Activated CD8-positive, alpha-beta T cell treated with anti-CD3 and anti-CD28 coated beads for 36 hours (primary cell): Measurements from ENCODE around the gene TOP1. TPM values are rescaled to one million over a fixed set of nuclear protein-coding genes. Genes with fewer than 3 reads are reported as not detected.
A peak's percentile ranks its signal among the peaks of the same experiment; 100 is the strongest.

Experiments used
- ATAC-seq: fragments of 200-7000 bp; cut with Tn5 transposase; one replicate; pipeline ENCODE4 v1.10.0; 2021; ENCODE audit warnings: mild to moderate bottlenecking, moderate library complexity
- CTCF ChIA-PET: fragments of 350-600 bp; sonication (Branson Sonifier 250); formaldehyde crosslinking; loops from one replicate; lab custom pipeline; 2021; ENCODE audit warnings: antibody characterized with exemption; lab: Charles Lee
- POLR2A ChIA-PET: fragments of 350-600 bp; sonication (Branson Sonifier 250); formaldehyde crosslinking; loops from one replicate; lab custom pipeline; 2021; ENCODE audit warnings: antibody characterized with exemption; lab: Charles Lee
- DNase-seq: peaks from one replicate; pipeline ENCODE4 v3.0.0-alpha.2; 2020
- H3K27ac Mint-ChIP-seq: one replicate; pipeline ENCODE4 v1.8.0; 2021; ENCODE audit warnings: mild to moderate bottlenecking, mixed read lengths
- H3K27me3 Mint-ChIP-seq: one replicate; pipeline ENCODE4 v1.8.0; 2021; ENCODE audit warnings: mixed read lengths
- H3K36me3 Mint-ChIP-seq: one replicate; pipeline ENCODE4 v1.8.0; 2021; ENCODE audit warnings: low read depth, mixed read lengths
- H3K4me1 Mint-ChIP-seq: one replicate; pipeline ENCODE4 v1.8.0; 2021; ENCODE audit warnings: low read depth, mixed read lengths
- H3K4me3 Mint-ChIP-seq: one replicate; pipeline ENCODE4 v1.8.0; 2021; ENCODE audit warnings: mild to moderate bottlenecking, moderate library complexity, mixed read lengths
- H3K9me3 Mint-ChIP-seq: one replicate; pipeline ENCODE4 v1.8.0; 2021; ENCODE audit warnings: mixed read lengths
- intact Hi-C: fragments of 100-400 bp; cut with micrococcal nuclease; formaldehyde crosslinking; loops from one replicate; pipeline ENCODE4 v1.10.0; 2022
- total RNA-seq, 2 experiments: library from RNA; stranded (reverse); gene quantifications; one replicate each; pipeline ENCODE4 v1.2.3, GENCODE V29; 2021
- TF ChIP-seq, protein P1 (sequence below): fragments of 200-600 bp; IDR thresholded peaks from one replicate; pipeline ENCODE4 v1.8.0; 2022; ENCODE audit warnings: antibody characterized with exemption, mild to moderate bottlenecking

The TOP1 gene
- total RNA-seq, 2 experiments from 2014 or later: 81.0 to 81.1 TPM

DNA sequence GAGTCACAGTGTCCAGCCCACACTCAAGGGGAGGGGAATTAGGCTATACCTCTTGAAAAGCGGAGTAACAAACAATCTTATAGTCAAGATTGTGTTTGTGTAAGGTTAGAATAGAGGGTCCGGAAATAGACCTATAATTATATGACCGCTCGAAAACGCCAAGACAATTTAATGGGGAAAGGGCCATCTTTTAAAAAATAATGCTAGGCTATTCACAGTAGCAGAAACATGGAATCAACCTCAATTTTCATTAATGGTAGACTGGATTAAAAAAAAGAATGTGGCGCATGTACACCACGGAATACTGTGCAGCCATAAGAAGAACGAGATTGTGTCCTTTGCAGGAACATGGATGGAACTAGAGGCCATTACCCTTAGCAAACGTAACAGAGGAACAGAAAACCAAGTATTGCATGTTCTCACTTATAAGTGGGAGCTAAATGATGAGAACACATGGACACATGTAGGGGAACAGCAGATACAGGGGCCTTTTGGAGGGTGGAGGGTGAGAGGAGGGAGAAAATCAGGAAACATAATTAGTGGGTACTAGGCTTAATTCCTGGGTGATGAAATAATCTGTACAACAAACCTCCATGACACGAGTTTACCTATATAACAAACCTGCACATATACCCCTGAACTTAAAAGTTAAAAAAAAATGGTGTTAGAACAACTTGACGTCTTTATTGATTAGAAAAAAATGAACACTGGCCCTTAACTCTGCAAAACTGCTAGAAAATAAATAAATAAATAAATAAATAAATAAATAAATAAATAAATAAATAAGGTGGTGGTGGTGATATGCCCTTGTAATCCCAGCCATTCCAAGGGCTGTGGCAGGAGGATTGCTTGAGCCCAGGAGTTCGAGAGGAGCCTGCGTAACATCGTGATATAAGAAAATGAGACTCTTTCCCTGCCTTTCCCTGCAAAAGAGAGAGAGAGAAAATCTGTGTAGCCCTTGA is 30.3 kb downstream of the TOP1 start:
- intact Hi-C loops: no loop called here
- Mint-ChIP-seq H3K9me3 (peaks cover 3% of the 10 kb centered on the region), H3K27ac (no peak overlapping the region), H3K36me3 (peaks cover 63% of the 10 kb centered on the region), H3K4me1 (peaks cover 58% of the 10 kb centered on the region), H3K27me3 (no peaks in the 10 kb centered on the region), H3K4me3 (no peak overlapping the region)
- DNase-seq: no peak
- TF ChIP-seq, protein P1, sequence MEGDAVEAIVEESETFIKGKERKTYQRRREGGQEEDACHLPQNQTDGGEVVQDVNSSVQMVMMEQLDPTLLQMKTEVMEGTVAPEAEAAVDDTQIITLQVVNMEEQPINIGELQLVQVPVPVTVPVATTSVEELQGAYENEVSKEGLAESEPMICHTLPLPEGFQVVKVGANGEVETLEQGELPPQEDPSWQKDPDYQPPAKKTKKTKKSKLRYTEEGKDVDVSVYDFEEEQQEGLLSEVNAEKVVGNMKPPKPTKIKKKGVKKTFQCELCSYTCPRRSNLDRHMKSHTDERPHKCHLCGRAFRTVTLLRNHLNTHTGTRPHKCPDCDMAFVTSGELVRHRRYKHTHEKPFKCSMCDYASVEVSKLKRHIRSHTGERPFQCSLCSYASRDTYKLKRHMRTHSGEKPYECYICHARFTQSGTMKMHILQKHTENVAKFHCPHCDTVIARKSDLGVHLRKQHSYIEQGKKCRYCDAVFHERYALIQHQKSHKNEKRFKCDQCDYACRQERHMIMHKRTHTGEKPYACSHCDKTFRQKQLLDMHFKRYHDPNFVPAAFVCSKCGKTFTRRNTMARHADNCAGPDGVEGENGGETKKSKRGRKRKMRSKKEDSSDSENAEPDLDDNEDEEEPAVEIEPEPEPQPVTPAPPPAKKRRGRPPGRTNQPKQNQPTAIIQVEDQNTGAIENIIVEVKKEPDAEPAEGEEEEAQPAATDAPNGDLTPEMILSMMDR: no peak
- POLR2A ChIA-PET: interaction anchor here (1.0 kb wide), 1 partner anchor 9 kb away, joined by 5 read pairs; no protein-coding TSS in a partner anchor
- CTCF ChIA-PET: no interaction called here
- no peak for ATAC-seq

DNA sequence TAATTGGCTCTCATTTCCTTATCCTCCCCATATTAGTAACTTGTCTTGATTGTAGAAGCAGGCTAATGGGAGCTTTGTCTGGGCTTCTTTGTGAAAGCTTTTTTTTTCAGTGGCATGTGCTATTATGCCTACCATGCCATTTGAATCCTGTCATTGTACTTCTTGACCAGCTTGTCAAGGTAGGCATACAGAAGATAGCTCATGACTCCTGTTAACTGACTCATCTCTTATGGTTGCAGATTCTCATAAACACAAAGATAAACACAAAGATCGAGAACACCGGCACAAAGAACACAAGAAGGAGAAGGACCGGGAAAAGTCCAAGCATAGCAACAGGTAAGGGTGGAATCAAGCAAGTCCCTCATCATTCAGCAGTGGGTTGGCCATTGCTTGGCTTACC is 32.5 kb downstream of the TOP1 start:
- DNase-seq (no peak), ATAC-seq (no peak)
- H3K27ac Mint-ChIP-seq: no peak overlapping the region
- H3K9me3 Mint-ChIP-seq: no peaks in the 10 kb centered on the region
- peaks cover 54% of the 10 kb centered on the region for H3K4me1 Mint-ChIP-seq
- no peaks in the 10 kb centered on the region for H3K27me3 Mint-ChIP-seq
- H3K4me3 Mint-ChIP-seq: no peak overlapping the region
- ChIA-PET POLR2A (interaction anchor here (0.7 kb wide), 1 partner anchor 11 kb away, joined by 3 read pairs; no protein-coding TSS in a partner anchor), CTCF (interaction anchor here (0.8 to 1.4 kb wide), 6 partner anchors 9 to 278 kb away, joined by 3 to 5 read pairs (median 4); no protein-coding TSS in a partner anchor)
- H3K36me3 Mint-ChIP-seq: peaks cover 53% of the 10 kb centered on the region
- TF ChIP-seq, protein P1: no peak
- intact Hi-C loops: no loop called here

DNA sequence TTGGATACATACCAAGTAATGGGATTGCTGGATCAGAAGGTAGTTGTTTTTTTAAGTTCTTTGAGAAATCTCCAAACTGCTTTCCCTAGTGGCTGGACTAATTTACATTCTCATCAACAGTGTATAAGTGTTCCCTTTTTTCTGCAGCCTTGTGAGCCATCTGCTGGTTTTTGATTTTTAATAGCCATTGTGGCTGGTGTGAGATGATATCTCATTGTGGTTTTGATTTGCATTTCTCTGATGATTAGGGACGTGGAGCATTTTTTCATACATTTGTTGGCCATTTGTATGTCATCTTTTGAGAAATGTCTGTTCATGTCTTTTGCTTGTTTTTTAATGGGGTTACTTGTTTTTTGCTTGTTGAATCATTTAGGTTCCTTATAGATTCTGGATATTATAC is 34.8 kb downstream of the TOP1 start:
- DNase-seq (no peak), ATAC-seq (no peak)
- intact Hi-C loops: no loop called here
- H3K27me3 Mint-ChIP-seq: no peaks in the 10 kb centered on the region
- H3K27ac Mint-ChIP-seq: no peak overlapping the region
- ChIA-PET CTCF (interaction anchor here (1.0 to 3.1 kb wide), 2 partner anchors 72 to 95 kb away, joined by 3 to 16 read pairs; no protein-coding TSS in a partner anchor), POLR2A (no interaction called here)
- peaks cover 58% of the 10 kb centered on the region for H3K36me3 Mint-ChIP-seq
- H3K4me1 Mint-ChIP-seq: peaks cover 48% of the 10 kb centered on the region
- TF ChIP-seq, protein P1: no peak
- no peak overlapping the region for H3K4me3 Mint-ChIP-seq
- H3K9me3 Mint-ChIP-seq: no peaks in the 10 kb centered on the region

DNA sequence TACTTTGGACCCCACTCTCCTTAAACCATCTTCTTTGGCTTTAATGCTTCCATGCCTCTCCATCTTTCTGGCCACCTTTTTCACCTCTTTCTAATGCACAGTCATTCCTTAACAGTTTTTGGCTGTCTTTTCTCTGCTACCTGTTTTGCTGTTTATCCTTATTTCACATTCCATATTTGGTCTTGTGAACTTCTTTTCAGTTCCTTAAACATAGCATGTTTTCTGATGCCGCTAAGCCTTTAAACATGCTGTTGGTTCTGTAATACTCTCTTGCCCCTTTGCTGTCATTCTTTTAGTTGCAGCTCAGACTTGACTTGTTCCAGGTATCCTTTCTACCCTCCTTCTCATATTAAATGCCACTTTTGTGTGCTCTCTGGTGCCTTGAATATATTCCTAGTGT is 35.8 kb downstream of the TOP1 start:
- TF ChIP-seq, protein P1: no peak
- H3K9me3 Mint-ChIP-seq: no peaks in the 10 kb centered on the region
- no peak for ATAC-seq
- no peak overlapping the region for H3K4me3 Mint-ChIP-seq
- ChIA-PET CTCF (interaction anchor here (3.1 kb wide), 1 partner anchor 73 kb away, joined by 16 read pairs; no protein-coding TSS in a partner anchor), POLR2A (no interaction called here)
- peaks cover 44% of the 10 kb centered on the region for H3K4me1 Mint-ChIP-seq
- peaks cover 54% of the 10 kb centered on the region for H3K36me3 Mint-ChIP-seq
- intact Hi-C loops: no loop called here
- H3K27ac Mint-ChIP-seq: peak overlapping the region; percentile 3
- no peak for DNase-seq
- H3K27me3 Mint-ChIP-seq: no peaks in the 10 kb centered on the region

DNA sequence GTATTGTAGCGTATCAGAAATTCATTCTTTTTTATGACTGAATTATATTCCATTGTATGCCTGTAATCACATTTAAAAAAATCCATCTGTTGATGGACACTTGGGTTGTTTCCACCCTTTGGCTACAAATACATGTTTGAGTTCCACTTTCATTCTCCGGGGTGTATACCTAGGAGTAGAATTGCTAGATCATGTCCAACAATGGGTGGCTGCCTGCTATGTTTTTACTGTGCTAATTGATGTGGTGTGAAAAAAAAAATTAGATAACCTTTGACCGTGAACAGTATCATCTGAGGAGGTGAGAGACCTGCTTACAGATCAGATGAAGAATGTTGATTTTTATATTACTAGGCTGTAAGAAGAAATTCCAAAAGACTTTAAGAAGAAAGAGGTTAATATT is 37.1 kb downstream of the TOP1 start:
- CTCF ChIA-PET: interaction anchor here (1.3 to 3.1 kb wide), 2 partner anchors 74 to 98 kb away, joined by 3 to 16 read pairs; no protein-coding TSS in a partner anchor
- Mint-ChIP-seq H3K4me3 (no peak overlapping the region), H3K27me3 (no peaks in the 10 kb centered on the region), H3K36me3 (peaks cover 59% of the 10 kb centered on the region), H3K27ac (no peak overlapping the region), H3K4me1 (peaks cover 52% of the 10 kb centered on the region), H3K9me3 (no peaks in the 10 kb centered on the region)
- DNase-seq (no peak), ATAC-seq (no peak)
- intact Hi-C loops: no loop called here
- POLR2A ChIA-PET: no interaction called here
- TF ChIP-seq, protein P1: no peak
